Bronchial epithelial cell (primary cell): ENCODE measurements around the gene SAMD4A. TPM values are rescaled to one million over a fixed set of nuclear protein-coding genes. Genes with fewer than 3 reads are reported as not detected.
A peak's percentile ranks its signal among the peaks of the same experiment; 100 is the strongest.
"Not testable (repeated sequence)": the region's sequence is repeated elsewhere in the genome, so short reads cannot be mapped to it uniquely, and the experiment has no call there.

ENCODE experiments used
- DNase-seq: peaks from one replicate; pipeline ENCODE4 v3.0.0-alpha.2; 2010; ENCODE audit warnings: low read depth
- FAIRE-seq: peaks from 2 replicates; lab custom pipeline; 2011; peaks lifted over from hg19 to GRCh38; lab: Jason Lieb, UNC
- H3K27me3 ChIP-seq: 2 replicates; pipeline ENCODE4 v1.5.1; 2011; ENCODE audit warnings: low read length; ENCODE audit not compliant: control insufficient read depth, insufficient read depth
- H3K36me3 ChIP-seq: 2 replicates; pipeline ENCODE4 v1.5.1; 2011; ENCODE audit warnings: low read length; ENCODE audit not compliant: control insufficient read depth, insufficient read depth
- H3K4me3 ChIP-seq: 2 replicates; pipeline ENCODE4 v1.5.1; 2011; ENCODE audit warnings: mild to moderate bottlenecking, low read depth, low read length, control low read depth
- CTCF ChIP-seq: IDR thresholded peaks from 2 replicates; pipeline ENCODE4 v1.5.1; 2011; ENCODE audit warnings: mild to moderate bottlenecking, moderate library complexity, low read length, control low read depth, inconsistent platforms; ENCODE audit not compliant: insufficient read depth, severe bottlenecking
- total RNA-seq: library from RNA; depleted of rRNA; stranded (reverse); fragments of >200 nt; gene quantifications from 2 replicates; pipeline ENCODE4 v1.2.1, GENCODE V29; 2014

Gene SAMD4A
- total RNA-seq, 1 donor from 2014 or later: 13.4 TPM

- no peak for TF ChIP-seq CTCF
- H3K27me3 ChIP-seq: no peaks in the 10 kb centered on the region
- FAIRE-seq (no peak), DNase-seq (no peak)
- peaks cover 1% of the 10 kb centered on the region for H3K36me3 ChIP-seq
- no peak overlapping the region for H3K4me3 ChIP-seq
Measured at GRCh38 chr14:54743382-54743781, 176.5 kb downstream of the SAMD4A start.

- no peak for DNase-seq
- no peak overlapping the region for H3K4me3 ChIP-seq
- no peaks in the 10 kb centered on the region for H3K27me3 ChIP-seq
- peaks cover 2% of the 10 kb centered on the region for H3K36me3 ChIP-seq
- FAIRE-seq: no peak
- TF ChIP-seq CTCF: no peak
Measured at GRCh38 chr14:54746019-54746418, 179.1 kb downstream of the SAMD4A start.

- TF ChIP-seq CTCF: no peak
- H3K27me3 ChIP-seq: no peaks in the 10 kb centered on the region
- FAIRE-seq (no peak), DNase-seq (no peak)
- peaks cover 2% of the 10 kb centered on the region for H3K36me3 ChIP-seq
- no peak overlapping the region for H3K4me3 ChIP-seq
Measured at GRCh38 chr14:54747616-54748015, 180.7 kb downstream of the SAMD4A start.

DNA sequence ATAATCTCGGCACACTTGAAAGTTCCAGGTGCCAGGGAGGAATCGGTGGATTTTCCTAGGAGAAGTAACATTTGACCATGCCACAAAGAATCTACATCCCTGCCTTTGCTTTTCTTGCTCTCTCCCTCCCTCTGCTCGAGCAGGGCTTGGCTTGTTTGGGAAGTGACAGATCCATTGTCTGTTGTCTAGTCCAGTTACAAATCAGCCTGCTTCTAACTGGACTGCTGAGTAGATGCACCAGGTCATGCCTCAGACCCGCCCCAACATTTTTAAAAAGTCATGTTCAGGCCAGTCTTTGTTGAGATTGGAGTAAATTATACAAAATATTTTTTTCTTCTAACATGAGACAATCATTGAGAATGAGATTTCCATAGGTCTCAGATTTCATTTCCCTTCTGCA lies 182.3 kb downstream of the SAMD4A start:
- H3K36me3 ChIP-seq: peaks cover 3% of the 10 kb centered on the region
- FAIRE-seq (peak; percentile 55), DNase-seq (no peak)
- H3K27me3 ChIP-seq: no peaks in the 10 kb centered on the region
- no peak for TF ChIP-seq CTCF
- no peak overlapping the region for H3K4me3 ChIP-seq

GRCh38 chr14:54749727-54750126 lies 182.8 kb downstream of the SAMD4A start:
- no peak for TF ChIP-seq CTCF
- peaks cover 2% of the 10 kb centered on the region for H3K36me3 ChIP-seq
- H3K27me3 ChIP-seq: no peaks in the 10 kb centered on the region
- FAIRE-seq (no peak), DNase-seq (no peak)
- no peak overlapping the region for H3K4me3 ChIP-seq

DNA sequence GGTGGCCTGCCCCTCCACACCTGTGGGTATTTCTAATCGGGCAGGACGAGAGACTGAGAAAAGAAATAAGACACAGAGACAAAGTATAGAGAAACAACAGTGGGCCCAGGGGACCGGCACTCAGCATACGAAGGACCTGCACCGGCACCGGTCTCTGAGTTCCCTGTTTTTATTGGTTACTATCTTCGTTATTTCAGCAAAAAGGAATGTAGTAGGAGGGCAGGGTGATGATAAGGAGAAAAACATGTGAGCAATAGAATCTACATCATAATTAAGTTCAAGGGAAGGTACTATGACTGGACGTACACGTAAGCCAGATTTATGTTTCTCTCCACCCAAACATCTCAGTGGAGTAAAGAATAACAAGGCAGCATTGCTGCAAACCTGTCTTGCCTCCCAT lies 185.7 kb downstream of the SAMD4A start:
- H3K36me3 ChIP-seq, DNase-seq, H3K27me3 ChIP-seq, FAIRE-seq, H3K4me3 ChIP-seq: not testable (repeated sequence)

DNA sequence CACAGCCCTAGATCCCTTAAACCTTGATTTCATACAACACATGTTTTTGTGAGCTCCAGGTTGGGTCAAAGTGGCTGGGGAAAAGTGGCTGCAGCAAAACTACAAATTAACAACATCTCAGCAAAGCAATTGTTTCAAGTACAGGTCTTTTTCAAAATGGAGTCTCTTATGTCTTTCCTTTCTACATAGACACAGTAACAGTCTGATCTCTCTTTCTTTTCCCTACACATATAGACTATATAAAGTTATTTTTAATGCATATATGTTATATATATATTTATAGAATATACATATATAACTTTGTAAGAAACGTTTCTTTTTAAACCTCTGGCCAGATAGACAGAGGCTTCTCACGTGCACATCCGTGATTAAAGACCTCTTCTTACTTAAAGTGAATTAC lies 186.5 kb downstream of the SAMD4A start:
- FAIRE-seq: not testable (repeated sequence)

More for the DNA sequence above, 186.5 kb downstream of the SAMD4A start:
- not testable (repeated sequence) for H3K4me3 ChIP-seq, DNase-seq, H3K36me3 ChIP-seq, H3K27me3 ChIP-seq
